ENCODE measurements around the gene NFX1. TPM values are rescaled to one million over a fixed set of nuclear protein-coding genes. Genes with fewer than 3 reads are reported as not detected.

Gene NFX1
- total and polyA plus RNA-seq, 4 donors, result 13.7 to 27.9 (median 14.6) TPM

GRCh38 chr9:33294670-33295432, 4.5 kb downstream of the NFX1 start:
- Histone ChIP-seq H3K9me3 (ENCODE audit: control insufficient read depth in 4 of 4, low read length in 3 of 4) (no peaks in the 10 kb centered on the region), H3K27ac (ENCODE audit: low read depth in 1 of 2, low read length in 2 of 2) (peak overlapping the region; percentile 81 to 84), H3K4me1 (ENCODE audit: control insufficient read depth in 4 of 4, insufficient read depth in 4 of 4, low read length in 3 of 4) (peaks cover 18 to 78% (median 72%) of the 10 kb centered on the region in 4 donors), H3K36me3 (ENCODE audit: control insufficient read depth in 4 of 4, insufficient read depth in 3 of 4, low read depth in 1 of 4, low read length in 3 of 4) (peaks cover 6 to 39% (median 16%) of the 10 kb centered on the region in 4 donors), H3K9ac (ENCODE audit: low read depth in 1 of 2, low read length in 2 of 2) (no peak overlapping the region), H3K27me3 (ENCODE audit: control insufficient read depth in 4 of 4, insufficient read depth in 4 of 4, low read length in 3 of 4) (no peaks in the 10 kb centered on the region), H3K4me3 (ENCODE audit: low read depth in 1 of 3, low read length in 3 of 3) (no peak overlapping the region)
- DNase-seq (ENCODE audit: low spot score), result no peak
- no peak for TF ChIP-seq NR2F2 (IDR thresholded peaks at IDR 0.05)
- WGBS, result 74% methylated on average over 12 of the region's 12 CpGs

DNA sequence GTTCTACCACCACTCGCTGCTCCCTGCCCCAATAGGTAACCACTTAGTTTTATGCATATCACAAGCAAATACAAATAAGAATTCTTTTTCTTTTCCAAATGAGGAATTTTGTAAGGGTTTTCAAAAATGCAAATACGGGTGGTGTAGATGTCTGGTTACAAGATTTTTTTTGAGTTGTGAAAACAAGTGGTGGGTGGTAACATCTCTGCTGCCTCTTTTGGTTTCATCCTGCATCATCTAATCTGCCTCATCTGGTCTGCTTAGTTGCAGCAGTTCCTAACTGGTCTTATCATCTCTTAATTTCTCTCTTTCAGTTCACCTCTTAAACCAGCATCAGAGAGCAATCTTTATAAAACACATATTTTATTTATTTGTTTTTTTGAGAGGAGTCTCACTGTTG, 5.3 kb downstream of the NFX1 start:
- Histone ChIP-seq H3K9me3 (ENCODE audit: control insufficient read depth in 4 of 4, low read length in 3 of 4) (no peaks in the 10 kb centered on the region), H3K4me3 (ENCODE audit: low read depth in 1 of 3, low read length in 3 of 3) (no peak overlapping the region), H3K36me3 (ENCODE audit: control insufficient read depth in 4 of 4, insufficient read depth in 3 of 4, low read depth in 1 of 4, low read length in 3 of 4) (peaks cover 6 to 42% (median 18%) of the 10 kb centered on the region in 4 donors), H3K9ac (ENCODE audit: low read depth in 1 of 2, low read length in 2 of 2) (no peak overlapping the region), H3K4me1 (ENCODE audit: control insufficient read depth in 4 of 4, insufficient read depth in 4 of 4, low read length in 3 of 4) (peaks cover 18 to 84% (median 77%) of the 10 kb centered on the region in 4 donors), H3K27ac (ENCODE audit: low read depth in 1 of 2, low read length in 2 of 2) (no peak overlapping the region), H3K27me3 (ENCODE audit: control insufficient read depth in 4 of 4, insufficient read depth in 4 of 4, low read length in 3 of 4) (no peaks in the 10 kb centered on the region)
- 92% methylated on average over 2 of the region's 2 CpGs for WGBS
- no peak for DNase-seq (ENCODE audit: low spot score)
- TF ChIP-seq GABPA (IDR thresholded peaks at IDR 0.05 in 1 of 2, conservative IDR thresholded peaks at IDR 0.05 in 1 of 2), result no peak
- TF ChIP-seq CTCF (IDR thresholded peaks at IDR 0.05; ENCODE audit: low read depth, low read length, missing input control), result no peak
- no peak for TF ChIP-seq JUND (IDR thresholded peaks at IDR 0.05)
- no peak for TF ChIP-seq REST (IDR thresholded peaks at IDR 0.05)
- no peak for TF ChIP-seq YY1 (IDR thresholded peaks at IDR 0.05)
- TF ChIP-seq FOXA2 (IDR thresholded peaks at IDR 0.05), result no peak
- TF ChIP-seq RAD21 (IDR thresholded peaks at IDR 0.05), result no peak
- no peak for TF ChIP-seq NR2F2 (IDR thresholded peaks at IDR 0.05)
- TF ChIP-seq MAX (IDR thresholded peaks at IDR 0.05), result no peak
- TF ChIP-seq HNF4G (IDR thresholded peaks at IDR 0.05), result no peak
- TF ChIP-seq HNF4A (conservative IDR thresholded peaks at IDR 0.05), result no peak
- no peak for TF ChIP-seq RXRA (IDR thresholded peaks at IDR 0.05)

Measured in liver (tissue), 9 donors.